Measurements from ENCODE around the gene KRTAP17-1.
"Not testable (repeated sequence)": the region's sequence is repeated elsewhere in the genome, so short reads cannot be mapped to it uniquely, and the experiment has no call there.

KRTAP17-1 gene, protein sequence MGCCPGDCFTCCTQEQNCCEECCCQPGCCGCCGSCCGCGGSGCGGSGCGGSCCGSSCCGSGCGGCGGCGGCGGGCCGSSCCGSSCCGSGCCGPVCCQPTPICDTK

DNA sequence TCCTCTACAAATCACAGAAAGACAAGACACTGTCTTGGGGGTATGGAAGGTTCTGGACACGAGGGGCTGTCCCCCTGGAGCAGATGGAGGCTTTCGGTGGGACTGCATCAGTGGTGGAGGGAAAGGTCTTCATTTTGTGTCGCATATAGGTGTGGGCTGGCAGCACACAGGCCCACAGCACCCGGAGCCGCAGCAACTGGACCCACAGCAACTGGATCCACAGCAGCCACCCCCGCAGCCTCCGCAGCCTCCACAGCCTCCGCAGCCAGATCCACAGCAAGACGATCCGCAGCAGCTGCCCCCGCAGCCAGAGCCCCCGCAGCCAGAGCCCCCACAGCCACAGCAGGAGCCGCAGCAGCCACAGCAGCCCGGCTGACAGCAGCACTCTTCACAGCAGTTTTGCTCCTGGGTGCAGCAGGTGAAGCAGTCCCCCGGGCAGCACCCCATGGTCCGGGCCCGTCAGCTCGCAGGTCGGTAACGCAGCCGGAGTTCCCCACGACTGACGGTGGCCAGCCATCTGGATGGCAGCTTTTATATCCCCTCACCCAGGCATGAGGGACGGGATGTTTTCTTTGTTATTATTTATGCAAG lies at the start of gene KRTAP17-1:
Gene KRTAP17-1 (minus strand): TSS at position 507 of the 591 bp plus-strand sequence. CDS start 60 bp downstream, at position 447.
- TF ChIP-seq, protein P1, sequence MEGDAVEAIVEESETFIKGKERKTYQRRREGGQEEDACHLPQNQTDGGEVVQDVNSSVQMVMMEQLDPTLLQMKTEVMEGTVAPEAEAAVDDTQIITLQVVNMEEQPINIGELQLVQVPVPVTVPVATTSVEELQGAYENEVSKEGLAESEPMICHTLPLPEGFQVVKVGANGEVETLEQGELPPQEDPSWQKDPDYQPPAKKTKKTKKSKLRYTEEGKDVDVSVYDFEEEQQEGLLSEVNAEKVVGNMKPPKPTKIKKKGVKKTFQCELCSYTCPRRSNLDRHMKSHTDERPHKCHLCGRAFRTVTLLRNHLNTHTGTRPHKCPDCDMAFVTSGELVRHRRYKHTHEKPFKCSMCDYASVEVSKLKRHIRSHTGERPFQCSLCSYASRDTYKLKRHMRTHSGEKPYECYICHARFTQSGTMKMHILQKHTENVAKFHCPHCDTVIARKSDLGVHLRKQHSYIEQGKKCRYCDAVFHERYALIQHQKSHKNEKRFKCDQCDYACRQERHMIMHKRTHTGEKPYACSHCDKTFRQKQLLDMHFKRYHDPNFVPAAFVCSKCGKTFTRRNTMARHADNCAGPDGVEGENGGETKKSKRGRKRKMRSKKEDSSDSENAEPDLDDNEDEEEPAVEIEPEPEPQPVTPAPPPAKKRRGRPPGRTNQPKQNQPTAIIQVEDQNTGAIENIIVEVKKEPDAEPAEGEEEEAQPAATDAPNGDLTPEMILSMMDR (IDR thresholded peaks at IDR 0.05; ENCODE audit: low read depth, low read length), result no peak
- in situ Hi-C loops (cut with HindIII; ENCODE audit: low sequenced_read_pairs), result no loop called here
- no peak for DNase-seq (ENCODE audit: low read depth, low spot score)
- H3K4me3 ChIP-seq (ENCODE audit: low read depth, low read length), result no peak within 1 kb of the TSS

DNA sequence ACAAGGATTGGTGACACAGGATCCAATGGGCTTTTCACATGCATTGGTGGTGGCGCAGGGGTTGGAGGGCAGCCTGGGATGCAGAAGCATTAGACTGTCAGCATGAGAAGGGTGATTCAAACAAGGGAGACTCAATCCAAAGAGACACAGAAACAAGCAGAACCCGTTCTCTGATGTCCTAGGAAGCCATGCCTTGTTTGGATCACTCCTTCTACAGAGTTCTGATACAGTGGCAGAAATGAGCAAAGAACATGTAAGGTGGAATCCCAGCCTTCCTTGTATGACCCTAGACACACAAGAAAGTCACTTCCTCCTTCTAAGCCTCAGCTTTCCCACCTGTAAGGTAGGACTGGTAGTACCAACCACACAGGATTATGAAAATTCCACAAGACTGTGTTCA lies 48.4 kb upstream of the KRTAP17-1 start:
- in situ Hi-C loops (cut with HindIII; ENCODE audit: low sequenced_read_pairs), result no loop called here
- no peak overlapping the region for H3K4me3 ChIP-seq (ENCODE audit: low read depth, low read length)
- no peak for DNase-seq (ENCODE audit: low read depth, low spot score)
- TF ChIP-seq, protein P1 (IDR thresholded peaks at IDR 0.05; ENCODE audit: low read depth, low read length), result no peak

DNA sequence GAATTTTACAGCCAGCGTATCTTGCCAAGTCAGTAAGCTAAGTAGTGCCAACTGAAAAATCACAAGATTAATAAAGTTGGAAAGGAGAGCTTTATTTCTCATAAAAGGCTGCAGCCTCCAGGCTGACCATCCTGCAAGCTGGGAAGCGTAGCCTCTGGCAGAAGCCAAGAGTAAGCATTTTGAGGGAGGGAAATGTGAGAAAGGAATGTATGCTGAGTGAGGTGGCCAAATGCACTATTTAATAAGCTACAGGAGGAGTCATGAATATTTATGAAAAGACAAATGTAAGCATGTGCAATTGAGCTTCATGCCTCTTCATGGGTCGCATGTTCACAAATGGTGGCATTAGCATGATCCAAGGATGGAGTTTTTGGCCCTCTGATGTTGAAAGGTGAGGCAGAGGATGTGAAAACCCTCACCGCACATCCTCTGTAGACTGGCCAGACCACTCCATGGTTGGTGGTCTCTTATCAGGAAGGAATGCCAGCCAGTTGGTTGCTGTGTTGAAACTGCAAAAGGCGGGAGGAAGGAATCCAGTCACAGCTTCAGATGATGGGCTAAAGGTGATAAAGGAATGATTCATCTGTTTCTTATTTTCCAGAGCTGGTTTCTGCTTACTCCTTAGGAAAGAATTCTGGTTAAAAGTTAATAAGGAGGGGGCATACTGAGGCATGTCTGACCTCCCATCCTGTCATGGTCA lies 44.9 kb upstream of the KRTAP17-1 start:
- in situ Hi-C loops (cut with HindIII; ENCODE audit: low sequenced_read_pairs), result no loop called here
- no peak overlapping the region for H3K4me3 ChIP-seq (ENCODE audit: low read depth, low read length)
- TF ChIP-seq, protein P1 (IDR thresholded peaks at IDR 0.05; ENCODE audit: low read depth, low read length), result no peak
- DNase-seq (ENCODE audit: low read depth, low spot score), result peak; percentile 17

DNA sequence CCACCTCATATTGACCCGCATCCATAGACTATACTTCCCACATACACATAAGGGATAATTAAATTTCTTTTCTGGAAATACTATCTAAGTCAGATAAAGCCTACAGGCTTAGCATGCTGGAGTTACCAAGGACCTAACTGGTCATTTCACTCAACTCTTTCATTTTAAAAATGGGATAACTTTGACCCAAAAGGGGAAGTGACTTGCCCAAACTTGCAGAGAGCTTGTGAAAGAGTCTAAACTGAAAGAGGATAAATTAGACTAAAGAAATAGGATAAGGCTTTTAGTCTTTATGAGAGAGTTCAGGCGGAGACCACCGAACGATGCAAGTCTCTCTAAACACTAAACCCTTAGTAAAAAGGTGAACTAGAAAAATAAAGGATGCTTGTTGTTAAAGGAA lies 39.0 kb upstream of the KRTAP17-1 start:
- in situ Hi-C loops (cut with HindIII; ENCODE audit: low sequenced_read_pairs), result no loop called here
- H3K4me3 ChIP-seq (ENCODE audit: low read depth, low read length), result no peak overlapping the region
- TF ChIP-seq, protein P1 (IDR thresholded peaks at IDR 0.05; ENCODE audit: low read depth, low read length), result no peak
- no peak for DNase-seq (ENCODE audit: low read depth, low spot score)

DNA sequence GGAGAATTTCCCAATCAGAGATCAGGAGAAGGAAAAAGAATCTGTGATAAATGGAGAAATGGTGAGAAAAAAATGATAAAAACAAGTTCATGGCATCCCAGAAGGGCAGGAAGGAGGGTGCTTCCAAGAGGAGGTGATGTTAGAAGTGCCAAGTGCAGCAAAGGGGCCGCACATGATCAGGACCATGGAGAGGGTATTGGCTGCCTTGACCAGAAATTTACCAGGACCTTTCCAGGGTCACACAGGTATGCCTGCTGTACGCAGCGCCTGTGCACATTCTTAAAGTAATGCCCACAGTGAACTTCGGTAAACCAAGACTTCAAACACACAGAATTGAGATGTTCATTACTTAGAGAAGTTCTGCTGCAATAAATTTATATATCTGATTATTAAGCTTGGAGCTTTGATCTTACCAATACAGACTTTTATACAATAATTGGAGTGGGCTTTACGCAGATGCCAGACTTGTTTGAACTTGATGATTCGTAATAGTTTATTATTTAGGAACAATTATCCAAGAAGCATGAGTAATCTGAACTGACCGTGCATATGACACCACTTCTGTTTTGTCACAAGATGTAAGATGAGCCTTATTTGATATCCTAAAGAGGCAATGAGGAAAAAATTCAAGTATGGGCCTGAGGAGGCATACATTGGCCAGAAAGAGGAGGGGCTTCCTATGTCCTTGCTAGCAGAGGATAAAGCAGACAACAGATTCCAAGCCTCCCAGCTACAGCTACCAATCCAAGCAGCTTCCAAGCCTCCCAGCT lies 37.3 kb upstream of the KRTAP17-1 start:
- no peak for DNase-seq (ENCODE audit: low read depth, low spot score)
- in situ Hi-C loops (cut with HindIII; ENCODE audit: low sequenced_read_pairs), result no loop called here
- TF ChIP-seq, protein P1 (IDR thresholded peaks at IDR 0.05; ENCODE audit: low read depth, low read length), result no peak
- H3K4me3 ChIP-seq (ENCODE audit: low read depth, low read length), result no peak overlapping the region

DNA sequence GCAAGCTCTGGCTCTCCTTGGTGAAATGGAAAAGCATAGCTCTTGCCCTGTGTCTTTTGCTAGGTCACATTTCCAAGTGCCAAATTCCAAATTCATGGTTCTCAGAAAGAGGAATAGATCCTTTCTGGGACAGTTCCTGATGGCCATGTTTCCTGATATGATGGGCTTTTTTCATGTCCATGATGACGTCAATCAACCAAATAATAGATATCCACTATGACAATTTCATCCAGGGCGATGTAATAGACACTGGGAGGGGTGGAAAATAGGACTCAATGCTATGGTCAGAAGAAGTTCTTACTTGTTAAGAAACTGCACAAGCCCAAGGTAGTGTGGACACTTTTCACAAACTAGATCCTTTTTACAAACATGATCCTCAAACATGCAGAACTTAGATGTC lies 35.7 kb upstream of the KRTAP17-1 start:
- in situ Hi-C loops (cut with HindIII; ENCODE audit: low sequenced_read_pairs), result no loop called here
- DNase-seq (ENCODE audit: low read depth, low spot score), result no peak

DNA sequence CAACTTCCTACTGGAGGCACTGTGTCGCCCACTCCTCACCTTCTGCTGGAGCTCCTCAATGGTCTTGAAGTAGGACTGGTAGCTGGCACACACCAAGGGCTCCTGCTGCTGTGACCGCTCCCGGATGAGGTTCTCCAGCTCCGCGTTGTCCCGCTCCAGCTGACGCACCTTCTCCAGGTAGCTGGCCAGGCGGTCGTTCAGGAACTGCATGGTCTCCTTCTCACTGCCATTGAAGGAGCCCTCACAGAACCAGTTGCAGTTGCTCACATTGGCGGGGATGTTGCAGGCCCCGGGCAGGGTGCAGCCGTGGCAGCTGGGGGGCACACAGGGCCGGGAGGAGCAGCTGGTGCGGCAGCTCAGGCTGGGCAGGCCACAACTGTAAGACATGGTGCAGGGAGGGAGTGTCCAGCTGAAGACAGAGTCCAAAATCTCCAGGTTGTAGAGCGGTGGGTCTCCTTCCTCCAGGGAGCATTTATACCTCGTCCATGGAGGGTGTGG lies 34.9 kb upstream of the KRTAP17-1 start, which contains the start of gene KRT33A:
Gene KRT33A (minus strand): TSS at position 448 of the 498 bp plus-strand sequence. CDS start 61 bp downstream, at position 387.
- in situ Hi-C loops (cut with HindIII; ENCODE audit: low sequenced_read_pairs); H3K4me3 ChIP-seq (ENCODE audit: low read depth, low read length); DNase-seq (ENCODE audit: low read depth, low spot score): not testable (repeated sequence)

More for the DNA sequence above, 35.7 kb upstream of the KRTAP17-1 start:
- TF ChIP-seq, protein P1 (IDR thresholded peaks at IDR 0.05; ENCODE audit: low read depth, low read length), result no peak
- H3K4me3 ChIP-seq (ENCODE audit: low read depth, low read length), result no peak overlapping the region
